CD8-positive, alpha-beta memory T cell (primary cell): ENCODE results near the gene PHC2. TPM values are rescaled to one million over a fixed set of nuclear protein-coding genes. Genes with fewer than 3 reads are reported as not detected.

Source experiments
- CTCF ChIA-PET: fragments of 350-600 bp; sonication (Branson Sonifier 250); formaldehyde crosslinking; loops from one replicate; lab custom pipeline; 2021; ENCODE audit warnings: antibody characterized with exemption; lab: Charles Lee
- POLR2A ChIA-PET: fragments of 350-600 bp; sonication (Branson Sonifier 250); formaldehyde crosslinking; loops from one replicate; lab custom pipeline; 2021; ENCODE audit warnings: antibody characterized with exemption; lab: Charles Lee
- DNase-seq, 5 donors: peaks; one replicate each; pipeline versions ENCODE4 v3.0.0 to v3.0.0-alpha.2; 2020 to 2022; ENCODE audit warnings: mixed read lengths in 1 of 5
- H3K27ac ChIP-seq: one replicate; pipeline ENCODE4 v1.7.0; 2013; ENCODE audit warnings: low read depth, mild to moderate bottlenecking, low read length, moderate library complexity
- H3K27me3 ChIP-seq: 2 replicates; pipeline ENCODE4 v1.7.0; 2013; ENCODE audit warnings: low read length, mild to moderate bottlenecking; ENCODE audit not compliant: insufficient read depth, poor library complexity, severe bottlenecking
- H3K36me3 ChIP-seq: 2 replicates; pipeline ENCODE4 v1.7.0; 2013; ENCODE audit warnings: mild to moderate bottlenecking, low read length, moderate library complexity; ENCODE audit not compliant: insufficient read depth
- H3K4me1 ChIP-seq: 2 replicates; pipeline ENCODE4 v1.7.0; 2013; ENCODE audit warnings: mild to moderate bottlenecking, low read length, moderate library complexity; ENCODE audit not compliant: insufficient read depth
- H3K4me3 ChIP-seq: 2 replicates; pipeline ENCODE4 v1.7.0; 2013; ENCODE audit warnings: mild to moderate bottlenecking, low read length
- H3K9me3 ChIP-seq: 2 replicates; pipeline ENCODE4 v1.7.0; 2013; ENCODE audit warnings: mild to moderate bottlenecking, low read length
- H3K27ac Mint-ChIP-seq, 8 donors: one replicate each; pipeline ENCODE4 v1.8.0; 2020 to 2021; ENCODE audit warnings: mixed read lengths in 8 of 8, mild to moderate bottlenecking in 6 of 8, inconsistent platforms in 3 of 8, moderate library complexity in 3 of 8
- H3K27me3 Mint-ChIP-seq, 2 donors: one replicate each; pipeline ENCODE4 v1.8.0; 2020 to 2021; ENCODE audit warnings: mixed read lengths in 2 of 2, mild to moderate bottlenecking in 1 of 2, moderate library complexity in 1 of 2
- H3K36me3 Mint-ChIP-seq, 3 donors: one replicate each; pipeline ENCODE4 v1.8.0; 2020 to 2021; ENCODE audit warnings: mixed read lengths in 3 of 3, inconsistent platforms in 1 of 3, mild to moderate bottlenecking in 1 of 3
- H3K4me1 Mint-ChIP-seq, 3 donors: one replicate each; pipeline ENCODE4 v1.8.0; 2020 to 2021; ENCODE audit warnings: mixed read lengths in 3 of 3, inconsistent platforms in 1 of 3, mild to moderate bottlenecking in 1 of 3
- H3K4me3 Mint-ChIP-seq, 7 donors: one replicate each; pipeline ENCODE4 v1.8.0; 2020 to 2021; ENCODE audit warnings: mixed read lengths in 7 of 7, mild to moderate bottlenecking in 6 of 7, moderate library complexity in 4 of 7, inconsistent platforms in 2 of 7
- H3K9me3 Mint-ChIP-seq, 5 donors: one replicate each; pipeline ENCODE4 v1.8.0; 2020 to 2022; ENCODE audit warnings: mixed read lengths in 5 of 5, mild to moderate bottlenecking in 3 of 5, moderate library complexity in 2 of 5, inconsistent platforms in 1 of 5
- polyA plus RNA-seq: library from polyadenylated mRNA; unstranded; fragments of 300-500 nt; fragmentation: Illumina TruSeq; gene quantifications from one replicate; pipeline ENCODE4 v1.2.3, GENCODE V29; 2021
- total RNA-seq, 2 experiments: library from RNA; stranded (reverse); gene quantifications; one replicate each; pipeline ENCODE4 v1.2.3, GENCODE V29; 2021

PHC2 gene
- total and polyA plus RNA-seq, 3 experiments from 2014 or later = 25.5 to 34.2 (median 25.8) TPM

GRCh38 chr1:33374336-33375105 is 56.4 kb downstream of the PHC2 start:
- Histone ChIP-seq H3K4me1 (peaks cover 13% of the 10 kb centered on the region), H3K36me3 (no peaks in the 10 kb centered on the region), H3K9me3 (no peaks in the 10 kb centered on the region), H3K4me3 (no peak overlapping the region), H3K27me3 (no peaks in the 10 kb centered on the region), H3K27ac (no peak overlapping the region)
- Mint-ChIP-seq H3K27ac (peak overlapping the region in 2 of 8 donors; percentile 42 to 63), H3K36me3 (no peaks in the 10 kb centered on the region), H3K4me1 (peaks cover 4 to 21% (median 21%) of the 10 kb centered on the region in 3 donors), H3K27me3 (peaks cover 3 to 5% of the 10 kb centered on the region in 2 donors), H3K4me3 (no peak overlapping the region), H3K9me3 (no peaks in the 10 kb centered on the region)
- CTCF ChIA-PET = interaction anchor here (1.3 kb wide), 1 partner anchor 8 kb away, joined by 3 read pairs; no protein-coding TSS in a partner anchor
- DNase-seq = no peak
- POLR2A ChIA-PET = no interaction called here

- H3K36me3 ChIP-seq = no peaks in the 10 kb centered on the region
- H3K4me1 Mint-ChIP-seq = peaks cover 4 to 21% (median 17%) of the 10 kb centered on the region in 3 donors
- no peak overlapping the region for H3K27ac ChIP-seq
- no peaks in the 10 kb centered on the region for H3K27me3 ChIP-seq
- no peak for DNase-seq
- H3K4me1 ChIP-seq = peaks cover 13% of the 10 kb centered on the region
- no peak overlapping the region for H3K4me3 ChIP-seq
- no peaks in the 10 kb centered on the region for H3K9me3 Mint-ChIP-seq
- peaks cover 4 to 9% of the 10 kb centered on the region in 2 donors for H3K27me3 Mint-ChIP-seq
- no peak overlapping the region for H3K27ac Mint-ChIP-seq
- no peaks in the 10 kb centered on the region for H3K36me3 Mint-ChIP-seq
- ChIA-PET POLR2A (no interaction called here), CTCF (no interaction called here)
- H3K4me3 Mint-ChIP-seq = no peak overlapping the region
- H3K9me3 ChIP-seq = no peaks in the 10 kb centered on the region
These were observed 57.3 kb downstream of the PHC2 start for GRCh38 chr1:33373606-33374005.

GRCh38 chr1:33372677-33373076 is 58.2 kb downstream of the PHC2 start:
- no peaks in the 10 kb centered on the region for H3K36me3 Mint-ChIP-seq
- H3K27me3 ChIP-seq = no peaks in the 10 kb centered on the region
- POLR2A ChIA-PET = no interaction called here
- H3K9me3 Mint-ChIP-seq = no peaks in the 10 kb centered on the region
- peaks cover 4 to 14% (median 10%) of the 10 kb centered on the region in 3 donors for H3K4me1 Mint-ChIP-seq
- no peak overlapping the region for H3K4me3 Mint-ChIP-seq
- CTCF ChIA-PET = interaction anchor here (2.1 kb wide), 1 partner anchor 77 kb away, joined by 9 read pairs; no protein-coding TSS in a partner anchor
- H3K27ac ChIP-seq = no peak overlapping the region
- no peaks in the 10 kb centered on the region for H3K36me3 ChIP-seq
- peaks cover 12% of the 10 kb centered on the region for H3K4me1 ChIP-seq
- H3K27ac Mint-ChIP-seq = no peak overlapping the region
- H3K9me3 ChIP-seq = no peaks in the 10 kb centered on the region
- no peak for DNase-seq
- H3K27me3 Mint-ChIP-seq = peaks cover 5 to 7% of the 10 kb centered on the region in 2 donors
- no peak overlapping the region for H3K4me3 ChIP-seq

- CTCF ChIA-PET = interaction anchor here (2.1 kb wide), 1 partner anchor 76 kb away, joined by 9 read pairs; no protein-coding TSS in a partner anchor
- H3K27ac Mint-ChIP-seq = no peak overlapping the region
These were observed 58.7 kb downstream of the PHC2 start for GRCh38 chr1:33372162-33372561.

GRCh38 chr1:33371334-33371733 is 59.6 kb downstream of the PHC2 start:
- H3K9me3 ChIP-seq = no peaks in the 10 kb centered on the region
- Mint-ChIP-seq H3K27me3 (peaks cover 4 to 5% of the 10 kb centered on the region in 2 donors), H3K4me1 (peaks cover 0 to 3% (median 3%) of the 10 kb centered on the region in 3 donors), H3K27ac (no peak overlapping the region), H3K9me3 (no peaks in the 10 kb centered on the region), H3K4me3 (peak overlapping the region in 1 of 7 donors; percentile 49), H3K36me3 (no peaks in the 10 kb centered on the region)
- peaks cover 3% of the 10 kb centered on the region for H3K4me1 ChIP-seq
- no peak overlapping the region for H3K4me3 ChIP-seq
- no peak for DNase-seq
- H3K36me3 ChIP-seq = no peaks in the 10 kb centered on the region
- no peak overlapping the region for H3K27ac ChIP-seq
- no peaks in the 10 kb centered on the region for H3K27me3 ChIP-seq
- CTCF ChIA-PET = interaction anchor here (2.1 kb wide), 1 partner anchor 76 kb away, joined by 9 read pairs; no protein-coding TSS in a partner anchor
- POLR2A ChIA-PET = no interaction called here

More at GRCh38 chr1:33372162-33372561, 58.7 kb downstream of the PHC2 start:
- no peaks in the 10 kb centered on the region for H3K27me3 ChIP-seq
- POLR2A ChIA-PET = no interaction called here
- Mint-ChIP-seq H3K9me3 (no peaks in the 10 kb centered on the region), H3K4me3 (no peak overlapping the region), H3K36me3 (no peaks in the 10 kb centered on the region), H3K4me1 (peaks cover 5 to 10% (median 7%) of the 10 kb centered on the region in 3 donors), H3K27me3 (peaks cover 5 to 7% of the 10 kb centered on the region in 2 donors)
- H3K9me3 ChIP-seq = no peaks in the 10 kb centered on the region
- no peak overlapping the region for H3K27ac ChIP-seq
- no peak for DNase-seq
- H3K36me3 ChIP-seq = no peaks in the 10 kb centered on the region
- no peak overlapping the region for H3K4me3 ChIP-seq
- H3K4me1 ChIP-seq = peaks cover 7% of the 10 kb centered on the region

GRCh38 chr1:33370827-33371226 is 60.1 kb downstream of the PHC2 start:
- H3K27me3 Mint-ChIP-seq = peaks cover 4 to 5% of the 10 kb centered on the region in 2 donors
- H3K27ac Mint-ChIP-seq = no peak overlapping the region
- no peaks in the 10 kb centered on the region for H3K9me3 Mint-ChIP-seq
- H3K27me3 ChIP-seq = no peaks in the 10 kb centered on the region
- H3K27ac ChIP-seq = no peak overlapping the region
- no peaks in the 10 kb centered on the region for H3K36me3 ChIP-seq
- POLR2A ChIA-PET = no interaction called here
- H3K36me3 Mint-ChIP-seq = no peaks in the 10 kb centered on the region
- H3K4me3 ChIP-seq = no peak overlapping the region
- CTCF ChIA-PET = interaction anchor here (1.5 to 5.6 kb wide), 3 partner anchors 21 to 77 kb away, joined by 3 to 75 read pairs (median 7); no protein-coding TSS in a partner anchor
- DNase-seq = no peak
- H3K4me1 Mint-ChIP-seq = peaks cover 0 to 3% (median 1%) of the 10 kb centered on the region in 3 donors
- H3K4me3 Mint-ChIP-seq = no peak overlapping the region
- no peaks in the 10 kb centered on the region for H3K9me3 ChIP-seq
- no peaks in the 10 kb centered on the region for H3K4me1 ChIP-seq

- Mint-ChIP-seq H3K4me3 (no peak overlapping the region), H3K9me3 (no peaks in the 10 kb centered on the region), H3K36me3 (no peaks in the 10 kb centered on the region), H3K4me1 (peaks cover 0 to 3% (median 1%) of the 10 kb centered on the region in 3 donors), H3K27me3 (peaks cover 4 to 5% of the 10 kb centered on the region in 2 donors), H3K27ac (peak overlapping the region in 1 of 8 donors; percentile 64)
- no peaks in the 10 kb centered on the region for H3K27me3 ChIP-seq
- ChIA-PET CTCF (interaction anchor here (1.5 to 5.6 kb wide), 3 partner anchors 20 to 76 kb away, joined by 3 to 75 read pairs (median 7); no protein-coding TSS in a partner anchor), POLR2A (interaction anchor here (0.5 kb wide), 1 partner anchor 719 kb away, joined by 3 read pairs; the partner anchor contains the start of gene RBBP4)
- H3K36me3 ChIP-seq = no peaks in the 10 kb centered on the region
- no peak overlapping the region for H3K27ac ChIP-seq
- H3K4me3 ChIP-seq = no peak overlapping the region
- H3K4me1 ChIP-seq = no peaks in the 10 kb centered on the region
- DNase-seq = no peak
- H3K9me3 ChIP-seq = no peaks in the 10 kb centered on the region
These were observed 60.6 kb downstream of the PHC2 start for GRCh38 chr1:33370301-33370700.

- Histone ChIP-seq H3K36me3 (no peaks in the 10 kb centered on the region), H3K4me3 (no peak overlapping the region), H3K27me3 (no peaks in the 10 kb centered on the region), H3K27ac (no peak overlapping the region), H3K4me1 (no peaks in the 10 kb centered on the region), H3K9me3 (no peaks in the 10 kb centered on the region)
- DNase-seq = no peak
- no peaks in the 10 kb centered on the region for H3K9me3 Mint-ChIP-seq
- H3K36me3 Mint-ChIP-seq = no peaks in the 10 kb centered on the region
- peaks cover 0 to 3% (median 1%) of the 10 kb centered on the region in 3 donors for H3K4me1 Mint-ChIP-seq
- CTCF ChIA-PET = interaction anchor here (1.5 to 5.6 kb wide), 3 partner anchors 20 to 76 kb away, joined by 3 to 75 read pairs (median 7); no protein-coding TSS in a partner anchor
- no peak overlapping the region for H3K4me3 Mint-ChIP-seq
- H3K27ac Mint-ChIP-seq = no peak overlapping the region
- POLR2A ChIA-PET = interaction anchor here (0.5 kb wide), 1 partner anchor 719 kb away, joined by 3 read pairs; the partner anchor contains the start of gene RBBP4
- peaks cover 4 to 5% of the 10 kb centered on the region in 2 donors for H3K27me3 Mint-ChIP-seq
These were observed 61.1 kb downstream of the PHC2 start for GRCh38 chr1:33369764-33370163.
